ENCODE measurements around the gene KLHL12. TPM values are rescaled to one million over a fixed set of nuclear protein-coding genes. Genes with fewer than 3 reads are reported as not detected.
"Not testable (repeated sequence)": the region's sequence is repeated elsewhere in the genome, so short reads cannot be mapped to it uniquely, and the experiment has no call there.

Gene KLHL12
- total RNA-seq, 6 experiments from 2014 or later, result 19.8 to 28.6 (median 23.5) TPM

- Mint-ChIP-seq H3K4me1 (ENCODE audit: low read depth) (peaks cover 14% of the 10 kb centered on the region), H3K9me3 (no peaks in the 10 kb centered on the region), H3K27ac (no peak overlapping the region), H3K4me3 (no peak overlapping the region), H3K27me3 (ENCODE audit: insufficient read depth) (no peaks in the 10 kb centered on the region), H3K36me3 (ENCODE audit: low read depth) (peaks cover 10% of the 10 kb centered on the region)
- TF ChIP-seq CTCF (IDR thresholded peaks at IDR 0.05), result no peak
- no peak for DNase-seq
Measured at GRCh38 chr1:202919615-202920014, 7.4 kb downstream of the KLHL12 start.

GRCh38 chr1:202915146-202915545, 11.9 kb downstream of the KLHL12 start:
- peaks cover 37% of the 10 kb centered on the region for H3K36me3 Mint-ChIP-seq (ENCODE audit: low read depth)
- no peak overlapping the region for H3K4me3 Mint-ChIP-seq
- H3K27me3 Mint-ChIP-seq (ENCODE audit: insufficient read depth), result no peaks in the 10 kb centered on the region; the same call in 1 of the 2 replicates
- no peak for DNase-seq
- no peak for TF ChIP-seq CTCF (IDR thresholded peaks at IDR 0.05)
- H3K4me1 Mint-ChIP-seq (ENCODE audit: low read depth), result no peaks in the 10 kb centered on the region
- no peaks in the 10 kb centered on the region for H3K9me3 Mint-ChIP-seq
- no peak overlapping the region for H3K27ac Mint-ChIP-seq

- not testable (repeated sequence) for DNase-seq; H3K4me1 Mint-ChIP-seq (ENCODE audit: low read depth); H3K9me3 Mint-ChIP-seq; H3K27me3 Mint-ChIP-seq (ENCODE audit: insufficient read depth); H3K27ac Mint-ChIP-seq; H3K4me3 Mint-ChIP-seq
- peaks cover 34% of the 10 kb centered on the region for H3K36me3 Mint-ChIP-seq (ENCODE audit: low read depth)
Measured at GRCh38 chr1:202912476-202912875, 14.6 kb downstream of the KLHL12 start.

- H3K4me3 Mint-ChIP-seq, result no peak overlapping the region
Measured at GRCh38 chr1:202909494-202909893, 17.5 kb downstream of the KLHL12 start.

GRCh38 chr1:202908998-202909397, 18.0 kb downstream of the KLHL12 start:
- no peak for TF ChIP-seq CTCF (IDR thresholded peaks at IDR 0.05)
- Mint-ChIP-seq H3K27ac (no peak overlapping the region), H3K36me3 (ENCODE audit: low read depth) (peaks cover 32% of the 10 kb centered on the region), H3K9me3 (no peaks in the 10 kb centered on the region), H3K4me1 (ENCODE audit: low read depth) (no peaks in the 10 kb centered on the region), H3K27me3 (ENCODE audit: insufficient read depth) (no peaks in the 10 kb centered on the region; the same call in 1 of the 2 replicates), H3K4me3 (no peak overlapping the region)
- no peak for DNase-seq

More at GRCh38 chr1:202909494-202909893, 17.5 kb downstream of the KLHL12 start:
- H3K36me3 Mint-ChIP-seq (ENCODE audit: low read depth), result peaks cover 36% of the 10 kb centered on the region
- no peaks in the 10 kb centered on the region for H3K9me3 Mint-ChIP-seq
- no peak for TF ChIP-seq CTCF (IDR thresholded peaks at IDR 0.05)
- H3K27ac Mint-ChIP-seq, result no peak overlapping the region
- no peaks in the 10 kb centered on the region for H3K4me1 Mint-ChIP-seq (ENCODE audit: low read depth)
- H3K27me3 Mint-ChIP-seq (ENCODE audit: insufficient read depth), result no peaks in the 10 kb centered on the region; the same call in 1 of the 2 replicates
- DNase-seq, result no peak

GRCh38 chr1:202905331-202905730, 21.7 kb downstream of the KLHL12 start:
- Mint-ChIP-seq H3K4me1 (ENCODE audit: low read depth) (no peaks in the 10 kb centered on the region), H3K36me3 (ENCODE audit: low read depth) (peaks cover 10% of the 10 kb centered on the region; the same call in 1 of the 2 replicates), H3K27ac (no peak overlapping the region), H3K4me3 (no peak overlapping the region), H3K27me3 (ENCODE audit: insufficient read depth) (peaks cover 2% of the 10 kb centered on the region; the same call in 1 of the 2 replicates), H3K9me3 (no peaks in the 10 kb centered on the region)
- no peak for DNase-seq
- TF ChIP-seq CTCF (IDR thresholded peaks at IDR 0.05), result no peak

GRCh38 chr1:202903808-202904207, 23.2 kb downstream of the KLHL12 start:
- H3K4me1 Mint-ChIP-seq (ENCODE audit: low read depth); H3K27ac Mint-ChIP-seq; DNase-seq; H3K9me3 Mint-ChIP-seq; H3K36me3 Mint-ChIP-seq (ENCODE audit: low read depth); H3K4me3 Mint-ChIP-seq; H3K27me3 Mint-ChIP-seq (ENCODE audit: insufficient read depth): not testable (repeated sequence)
